Type B pancreatic cell (in vitro differentiated cells): ENCODE results near the gene EXT2. TPM values are rescaled to one million over a fixed set of nuclear protein-coding genes. Genes with fewer than 3 reads are reported as not detected.

Experiments
- DNase-seq: peaks from one replicate; pipeline ENCODE4 v3.0.0; 2021; ENCODE audit warnings: mixed read lengths; ENCODE audit not compliant: unreplicated experiment; ENCODE audit errors: extremely low spot score
- H3K27ac Mint-ChIP-seq: 2 replicates; pipeline ENCODE4 v1.8.0; 2021; ENCODE audit warnings: mild to moderate bottlenecking, mixed read lengths
- H3K27me3 Mint-ChIP-seq: 2 replicates; pipeline ENCODE4 v1.8.0; 2021; ENCODE audit warnings: mixed read lengths
- H3K36me3 Mint-ChIP-seq: 2 replicates; pipeline ENCODE4 v1.8.0; 2021; ENCODE audit warnings: mixed read lengths
- H3K4me1 Mint-ChIP-seq: one replicate; pipeline ENCODE4 v1.8.0; 2021; ENCODE audit warnings: mixed read lengths; ENCODE audit not compliant: unreplicated experiment
- H3K4me3 Mint-ChIP-seq: 2 replicates; pipeline ENCODE4 v1.8.0; 2021; ENCODE audit warnings: mild to moderate bottlenecking, mixed read lengths
- H3K9me3 Mint-ChIP-seq: 2 replicates; pipeline ENCODE4 v1.8.0; 2021; ENCODE audit warnings: mixed read lengths
- CTCF ChIP-seq: fragments of 200-600 bp; sonication (generic); conservative IDR thresholded peaks from 2 replicates; pipeline ENCODE4 v1.5.0; 2021; ENCODE audit warnings: antibody characterized with exemption, mild to moderate bottlenecking
- total RNA-seq: library from RNA; stranded (reverse); gene quantifications from 2 replicates; pipeline ENCODE4 v1.2.1, GENCODE V29; 2021; ENCODE audit warnings: low replicate concordance

EXT2 gene
- total RNA-seq, 1 donor from 2014 or later = 62.7 TPM

GRCh38 chr11:44226945-44227344 is 131.5 kb downstream of the EXT2 start:
- DNase-seq = no peak
- peaks cover 6% of the 10 kb centered on the region for H3K36me3 Mint-ChIP-seq
- H3K27ac Mint-ChIP-seq = no peak overlapping the region
- no peaks in the 10 kb centered on the region for H3K9me3 Mint-ChIP-seq
- no peak overlapping the region for H3K4me3 Mint-ChIP-seq
- peaks cover 20% of the 10 kb centered on the region for H3K4me1 Mint-ChIP-seq
- TF ChIP-seq CTCF = no peak
- H3K27me3 Mint-ChIP-seq = no peaks in the 10 kb centered on the region

- Mint-ChIP-seq H3K36me3 (peaks cover 6% of the 10 kb centered on the region), H3K4me1 (peaks cover 18% of the 10 kb centered on the region), H3K9me3 (no peaks in the 10 kb centered on the region), H3K27ac (no peak overlapping the region), H3K27me3 (no peaks in the 10 kb centered on the region), H3K4me3 (no peak overlapping the region)
- no peak for DNase-seq
- TF ChIP-seq CTCF = no peak
Observed at GRCh38 chr11:44228379-44228778, 132.9 kb downstream of the EXT2 start.

- H3K27ac Mint-ChIP-seq = no peak overlapping the region
- no peaks in the 10 kb centered on the region for H3K27me3 Mint-ChIP-seq
- peaks cover 6% of the 10 kb centered on the region for H3K36me3 Mint-ChIP-seq
- no peak for TF ChIP-seq CTCF
- no peaks in the 10 kb centered on the region for H3K9me3 Mint-ChIP-seq
- no peak for DNase-seq
- peaks cover 18% of the 10 kb centered on the region for H3K4me1 Mint-ChIP-seq
- no peak overlapping the region for H3K4me3 Mint-ChIP-seq
Observed at GRCh38 chr11:44229098-44229497, 133.6 kb downstream of the EXT2 start.

- Mint-ChIP-seq H3K4me1 (peaks cover 18% of the 10 kb centered on the region), H3K27me3 (no peaks in the 10 kb centered on the region), H3K9me3 (no peaks in the 10 kb centered on the region), H3K4me3 (no peak overlapping the region), H3K36me3 (peaks cover 6% of the 10 kb centered on the region), H3K27ac (no peak overlapping the region)
- DNase-seq = no peak
- TF ChIP-seq CTCF = no peak
Observed at GRCh38 chr11:44229624-44230023, 134.1 kb downstream of the EXT2 start.

- no peaks in the 10 kb centered on the region for H3K27me3 Mint-ChIP-seq
- TF ChIP-seq CTCF = no peak
- peaks cover 4% of the 10 kb centered on the region for H3K9me3 Mint-ChIP-seq
- H3K4me1 Mint-ChIP-seq = peaks cover 8% of the 10 kb centered on the region
- H3K4me3 Mint-ChIP-seq = no peak overlapping the region
- H3K27ac Mint-ChIP-seq = no peak overlapping the region
- peaks cover 23% of the 10 kb centered on the region for H3K36me3 Mint-ChIP-seq
- DNase-seq = no peak
Observed at GRCh38 chr11:44235765-44236201, 140.3 kb downstream of the EXT2 start.

GRCh38 chr11:44236296-44236695 is 140.8 kb downstream of the EXT2 start:
- DNase-seq = no peak
- peaks cover 8% of the 10 kb centered on the region for H3K4me1 Mint-ChIP-seq
- H3K27me3 Mint-ChIP-seq = no peaks in the 10 kb centered on the region
- H3K9me3 Mint-ChIP-seq = peaks cover 4% of the 10 kb centered on the region
- H3K4me3 Mint-ChIP-seq = no peak overlapping the region
- TF ChIP-seq CTCF = no peak
- H3K27ac Mint-ChIP-seq = no peak overlapping the region
- H3K36me3 Mint-ChIP-seq = peaks cover 23% of the 10 kb centered on the region
